K562 (cell line): Measurements from ENCODE around the gene DPEP1.

Experiments
- BCL6 ChIP-seq: fragments of 250-450 bp; sonication (Bioruptor Pico); IDR thresholded peaks from 2 replicates; pipeline ENCODE4 v1.4.0; 2020
- BHLHE40 ChIP-seq: IDR thresholded peaks from 2 replicates; pipeline ENCODE4 v1.6.1; 2011; ENCODE audit warnings: low read length, improper control_type of control experiment
- FOXP4 ChIP-seq: sonication (generic); formaldehyde crosslinking; IDR thresholded peaks from 2 replicates; pipeline ENCODE4 v1.8.0; 2022; ENCODE audit warnings: mild to moderate bottlenecking, missing genetic modification reagents, borderline replicate concordance
- HSF4 ChIP-seq: fragments of 250-450 bp; sonication (Bioruptor Pico); IDR thresholded peaks from 2 replicates; pipeline ENCODE4 v2.1.2; 2022; ENCODE audit warnings: mild to moderate bottlenecking, moderate library complexity, borderline replicate concordance
- NCOA1 ChIP-seq: fragments of 450-650 bp; IDR thresholded peaks from 2 replicates; pipeline ENCODE4 v1.6.1; 2016; ENCODE audit warnings: low read depth
- NFIC ChIP-seq: fragments of 450-650 bp; IDR thresholded peaks from 2 replicates; pipeline ENCODE4 v1.6.1; 2017; ENCODE audit warnings: mild to moderate bottlenecking, inconsistent platforms
- RAD21 ChIP-seq, 2 experiments: fragments of 250-450 bp in 1 of 2; fragments of 450-650 bp in 1 of 2; sonication (Bioruptor Pico) in 1 of 2; formaldehyde crosslinking in 1 of 2; IDR thresholded peaks in 1 of 2; conservative IDR thresholded peaks in 1 of 2; 2 replicates each; pipeline versions ENCODE4 v1.4.0 to v1.8.0; 2020 to 2022; ENCODE audit warnings: mild to moderate bottlenecking in 2 of 2, moderate library complexity in 1 of 2
- SRSF1 ChIP-seq: fragments of 200-400 bp; formaldehyde crosslinking; IDR thresholded peaks from 2 replicates; pipeline ENCODE4 v1.6.1; 2017; ENCODE audit warnings: mild to moderate bottlenecking, low read depth, low read length, moderate library complexity
- TARDBP ChIP-seq: fragments of 450-650 bp; IDR thresholded peaks from 2 replicates; pipeline ENCODE4 v1.6.1; 2016
- ZNF717 ChIP-seq: fragments of 250-450 bp; sonication (Bioruptor Pico); IDR thresholded peaks from 2 replicates; pipeline ENCODE4 v1.5.0; 2021
- TF ChIP-seq, protein P1 (sequence below), 2 experiments: fragments of 450-650 bp; formaldehyde crosslinking in 1 of 2; IDR thresholded peaks; 2 replicates each; pipeline versions ENCODE4 v1.4.0 to v1.6.1; 2014 to 2020; ENCODE audit warnings: mild to moderate bottlenecking in 2 of 2, borderline replicate concordance in 1 of 2, low read depth in 1 of 2
- TF ChIP-seq, protein P2 (sequence below), 3 experiments: IDR thresholded peaks in 2 of 3; conservative IDR thresholded peaks in 1 of 3; 2 replicates each; pipeline ENCODE4 v1.5.1; 2011 to 2012; ENCODE audit warnings: low read length in 3 of 3, mild to moderate bottlenecking in 3 of 3, control low read depth in 2 of 3, improper control_type of control experiment in 1 of 3, inconsistent platforms in 1 of 3, low read depth in 1 of 3, mixed read lengths in 1 of 3, moderate library complexity in 1 of 3; ENCODE audit not compliant: insufficient read depth in 2 of 3
- TF ChIP-seq, protein P3 (sequence below): conservative IDR thresholded peaks from 2 replicates; pipeline ENCODE4 v1.6.1; 2011; ENCODE audit warnings: low read depth, mild to moderate bottlenecking, low read length; ENCODE audit not compliant: control insufficient read depth

DNA sequence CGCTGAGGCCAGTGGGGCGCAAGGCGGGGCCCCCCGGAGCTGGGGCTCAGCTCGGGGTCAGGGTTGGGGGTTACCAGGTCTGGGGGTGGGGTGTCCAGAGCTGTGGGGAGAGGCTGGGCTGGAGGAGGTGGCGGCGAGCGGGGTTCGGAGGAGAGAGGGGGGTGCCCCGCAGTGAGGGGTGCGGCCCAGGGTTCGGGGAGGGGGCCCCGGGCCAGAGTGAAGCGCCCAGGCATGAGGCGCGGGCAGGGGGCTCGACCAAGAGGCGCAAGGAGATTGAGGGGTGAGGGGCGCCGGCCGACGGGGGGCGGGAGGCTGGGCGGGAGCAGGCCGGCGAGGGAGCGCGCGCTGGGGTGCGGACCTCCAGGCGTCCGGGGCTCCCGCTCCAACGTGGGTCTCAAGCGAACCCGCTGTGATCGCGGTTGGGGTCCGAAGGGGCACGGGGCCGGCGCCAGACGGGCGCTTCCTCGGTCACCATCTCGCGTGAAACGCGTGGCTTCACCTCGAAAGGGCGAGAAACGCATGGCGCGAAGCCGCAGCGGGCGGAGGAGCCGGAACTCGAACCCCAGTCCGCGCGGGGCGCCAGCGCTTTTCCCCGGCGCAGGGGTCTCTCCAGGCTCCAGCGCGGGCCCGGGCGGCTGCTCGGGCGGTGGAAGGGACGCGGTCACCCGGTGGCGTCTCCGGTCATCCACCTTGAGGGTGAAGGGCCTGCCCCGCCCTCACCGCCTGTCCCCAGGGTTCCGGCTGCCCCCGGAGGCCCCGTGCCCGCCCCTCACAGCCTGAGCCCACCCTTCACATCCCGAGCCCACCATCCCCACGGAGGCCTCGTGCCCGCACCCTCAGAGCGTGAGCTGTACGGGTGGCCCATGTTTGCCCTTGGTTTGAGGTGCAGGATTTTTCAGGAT, 37.0 kb upstream of the DPEP1 start:
- TF ChIP-seq, protein P1, sequence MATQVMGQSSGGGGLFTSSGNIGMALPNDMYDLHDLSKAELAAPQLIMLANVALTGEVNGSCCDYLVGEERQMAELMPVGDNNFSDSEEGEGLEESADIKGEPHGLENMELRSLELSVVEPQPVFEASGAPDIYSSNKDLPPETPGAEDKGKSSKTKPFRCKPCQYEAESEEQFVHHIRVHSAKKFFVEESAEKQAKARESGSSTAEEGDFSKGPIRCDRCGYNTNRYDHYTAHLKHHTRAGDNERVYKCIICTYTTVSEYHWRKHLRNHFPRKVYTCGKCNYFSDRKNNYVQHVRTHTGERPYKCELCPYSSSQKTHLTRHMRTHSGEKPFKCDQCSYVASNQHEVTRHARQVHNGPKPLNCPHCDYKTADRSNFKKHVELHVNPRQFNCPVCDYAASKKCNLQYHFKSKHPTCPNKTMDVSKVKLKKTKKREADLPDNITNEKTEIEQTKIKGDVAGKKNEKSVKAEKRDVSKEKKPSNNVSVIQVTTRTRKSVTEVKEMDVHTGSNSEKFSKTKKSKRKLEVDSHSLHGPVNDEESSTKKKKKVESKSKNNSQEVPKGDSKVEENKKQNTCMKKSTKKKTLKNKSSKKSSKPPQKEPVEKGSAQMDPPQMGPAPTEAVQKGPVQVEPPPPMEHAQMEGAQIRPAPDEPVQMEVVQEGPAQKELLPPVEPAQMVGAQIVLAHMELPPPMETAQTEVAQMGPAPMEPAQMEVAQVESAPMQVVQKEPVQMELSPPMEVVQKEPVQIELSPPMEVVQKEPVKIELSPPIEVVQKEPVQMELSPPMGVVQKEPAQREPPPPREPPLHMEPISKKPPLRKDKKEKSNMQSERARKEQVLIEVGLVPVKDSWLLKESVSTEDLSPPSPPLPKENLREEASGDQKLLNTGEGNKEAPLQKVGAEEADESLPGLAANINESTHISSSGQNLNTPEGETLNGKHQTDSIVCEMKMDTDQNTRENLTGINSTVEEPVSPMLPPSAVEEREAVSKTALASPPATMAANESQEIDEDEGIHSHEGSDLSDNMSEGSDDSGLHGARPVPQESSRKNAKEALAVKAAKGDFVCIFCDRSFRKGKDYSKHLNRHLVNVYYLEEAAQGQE (IDR thresholded peaks at IDR 0.05; ENCODE audit: borderline replicate concordance): no peak
- TF ChIP-seq, protein P1 (CRISPR knock-in tag; IDR thresholded peaks at IDR 0.05; ENCODE audit: low read depth): no peak
- TF ChIP-seq HSF4 (CRISPR knock-in tag): no peak
- no peak for TF ChIP-seq ZNF717 (CRISPR knock-in tag)
- TF ChIP-seq BCL6 (CRISPR knock-in tag): no peak
- no peak for TF ChIP-seq BHLHE40
- no peak for TF ChIP-seq SRSF1
- TF ChIP-seq, protein P2, sequence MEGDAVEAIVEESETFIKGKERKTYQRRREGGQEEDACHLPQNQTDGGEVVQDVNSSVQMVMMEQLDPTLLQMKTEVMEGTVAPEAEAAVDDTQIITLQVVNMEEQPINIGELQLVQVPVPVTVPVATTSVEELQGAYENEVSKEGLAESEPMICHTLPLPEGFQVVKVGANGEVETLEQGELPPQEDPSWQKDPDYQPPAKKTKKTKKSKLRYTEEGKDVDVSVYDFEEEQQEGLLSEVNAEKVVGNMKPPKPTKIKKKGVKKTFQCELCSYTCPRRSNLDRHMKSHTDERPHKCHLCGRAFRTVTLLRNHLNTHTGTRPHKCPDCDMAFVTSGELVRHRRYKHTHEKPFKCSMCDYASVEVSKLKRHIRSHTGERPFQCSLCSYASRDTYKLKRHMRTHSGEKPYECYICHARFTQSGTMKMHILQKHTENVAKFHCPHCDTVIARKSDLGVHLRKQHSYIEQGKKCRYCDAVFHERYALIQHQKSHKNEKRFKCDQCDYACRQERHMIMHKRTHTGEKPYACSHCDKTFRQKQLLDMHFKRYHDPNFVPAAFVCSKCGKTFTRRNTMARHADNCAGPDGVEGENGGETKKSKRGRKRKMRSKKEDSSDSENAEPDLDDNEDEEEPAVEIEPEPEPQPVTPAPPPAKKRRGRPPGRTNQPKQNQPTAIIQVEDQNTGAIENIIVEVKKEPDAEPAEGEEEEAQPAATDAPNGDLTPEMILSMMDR (IDR thresholded peaks at IDR 0.05 in 2 of 3, conservative IDR thresholded peaks at IDR 0.05 in 1 of 3; ENCODE audit: insufficient read depth in 2 of 3, low read depth in 1 of 3, low read length in 3 of 3): no peak
- TF ChIP-seq FOXP4 (CRISPR knock-in tag): no peak
- TF ChIP-seq, protein P3, sequence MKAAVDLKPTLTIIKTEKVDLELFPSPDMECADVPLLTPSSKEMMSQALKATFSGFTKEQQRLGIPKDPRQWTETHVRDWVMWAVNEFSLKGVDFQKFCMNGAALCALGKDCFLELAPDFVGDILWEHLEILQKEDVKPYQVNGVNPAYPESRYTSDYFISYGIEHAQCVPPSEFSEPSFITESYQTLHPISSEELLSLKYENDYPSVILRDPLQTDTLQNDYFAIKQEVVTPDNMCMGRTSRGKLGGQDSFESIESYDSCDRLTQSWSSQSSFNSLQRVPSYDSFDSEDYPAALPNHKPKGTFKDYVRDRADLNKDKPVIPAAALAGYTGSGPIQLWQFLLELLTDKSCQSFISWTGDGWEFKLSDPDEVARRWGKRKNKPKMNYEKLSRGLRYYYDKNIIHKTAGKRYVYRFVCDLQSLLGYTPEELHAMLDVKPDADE: no peak
- no peak for TF ChIP-seq NCOA1
- no peak for TF ChIP-seq RAD21 (CRISPR knock-in tag; conservative IDR thresholded peaks at IDR 0.05 in 1 of 2, IDR thresholded peaks at IDR 0.05 in 1 of 2)
- no peak for TF ChIP-seq NFIC
- no peak for TF ChIP-seq TARDBP
